ENCODE results near the gene COX17. TPM values are rescaled to one million over a fixed set of nuclear protein-coding genes. Genes with fewer than 3 reads are reported as not detected.
A peak's percentile ranks its signal among the peaks of the same experiment; 100 is the strongest.

The COX17 gene
- total RNA-seq, 1 donor from 2014 or later, result 62.2 TPM

GRCh38 chr3:119647843-119648575 is 29.2 kb downstream of the COX17 start:
- Mint-ChIP-seq H3K36me3 (ENCODE audit: low read depth) (peaks cover 2% of the 10 kb centered on the region), H3K4me3 (no peak overlapping the region), H3K27me3 (ENCODE audit: insufficient read depth) (no peaks in the 10 kb centered on the region), H3K27ac (no peak overlapping the region), H3K9me3 (no peaks in the 10 kb centered on the region), H3K4me1 (ENCODE audit: low read depth) (peaks cover 10% of the 10 kb centered on the region)
- intact Hi-C loops (cut with micrococcal nuclease), result no loop called here
- DNase-seq (ENCODE audit: low spot score), result no peak

GRCh38 chr3:119647171-119647570 is 30.0 kb downstream of the COX17 start:
- DNase-seq (ENCODE audit: low spot score), result no peak
- Mint-ChIP-seq H3K4me3 (no peak overlapping the region), H3K27me3 (ENCODE audit: insufficient read depth) (no peaks in the 10 kb centered on the region), H3K36me3 (ENCODE audit: low read depth) (peaks cover 2% of the 10 kb centered on the region), H3K4me1 (ENCODE audit: low read depth) (peaks cover 16% of the 10 kb centered on the region), H3K27ac (no peak overlapping the region), H3K9me3 (no peaks in the 10 kb centered on the region)
- intact Hi-C loops (cut with micrococcal nuclease), result no loop called here

- H3K27me3 Mint-ChIP-seq (ENCODE audit: insufficient read depth), result no peaks in the 10 kb centered on the region
- H3K9me3 Mint-ChIP-seq, result no peaks in the 10 kb centered on the region
- no peak overlapping the region for H3K4me3 Mint-ChIP-seq
- no peak for DNase-seq (ENCODE audit: low spot score)
- no peak overlapping the region for H3K27ac Mint-ChIP-seq
- intact Hi-C loops (cut with micrococcal nuclease), result no loop called here
- H3K4me1 Mint-ChIP-seq (ENCODE audit: low read depth), result peaks cover 16% of the 10 kb centered on the region
- peaks cover 2% of the 10 kb centered on the region for H3K36me3 Mint-ChIP-seq (ENCODE audit: low read depth)
These were observed 31.4 kb downstream of the COX17 start for GRCh38 chr3:119645813-119646212.

- DNase-seq (ENCODE audit: low spot score), result no peak
- no peaks in the 10 kb centered on the region for H3K27me3 Mint-ChIP-seq (ENCODE audit: insufficient read depth)
- H3K9me3 Mint-ChIP-seq, result peaks cover 5% of the 10 kb centered on the region
- H3K4me1 Mint-ChIP-seq (ENCODE audit: low read depth), result peaks cover 26% of the 10 kb centered on the region
- no peak overlapping the region for H3K27ac Mint-ChIP-seq
- peaks cover 4% of the 10 kb centered on the region for H3K36me3 Mint-ChIP-seq (ENCODE audit: low read depth)
- intact Hi-C loops (cut with micrococcal nuclease), result no loop called here
- no peak overlapping the region for H3K4me3 Mint-ChIP-seq
These were observed 32.7 kb downstream of the COX17 start for GRCh38 chr3:119644481-119644880.

GRCh38 chr3:119643528-119643927 is 33.7 kb downstream of the COX17 start:
- Mint-ChIP-seq H3K9me3 (peaks cover 5% of the 10 kb centered on the region), H3K27ac (no peak overlapping the region)
- intact Hi-C loops (cut with micrococcal nuclease), result no loop called here

GRCh38 chr3:119642746-119643473 is 34.3 kb downstream of the COX17 start:
- Mint-ChIP-seq H3K27ac (no peak overlapping the region), H3K27me3 (ENCODE audit: insufficient read depth) (no peaks in the 10 kb centered on the region), H3K9me3 (peaks cover 5% of the 10 kb centered on the region), H3K4me3 (no peak overlapping the region), H3K36me3 (ENCODE audit: low read depth) (peaks cover 4% of the 10 kb centered on the region), H3K4me1 (ENCODE audit: low read depth) (peaks cover 41% of the 10 kb centered on the region)
- DNase-seq (ENCODE audit: low spot score), result no peak
- intact Hi-C loops (cut with micrococcal nuclease), result no loop called here

More at GRCh38 chr3:119643528-119643927, 33.7 kb downstream of the COX17 start:
- Mint-ChIP-seq H3K27me3 (ENCODE audit: insufficient read depth) (no peaks in the 10 kb centered on the region), H3K4me1 (ENCODE audit: low read depth) (peaks cover 35% of the 10 kb centered on the region), H3K36me3 (ENCODE audit: low read depth) (peaks cover 4% of the 10 kb centered on the region), H3K4me3 (no peak overlapping the region)
- DNase-seq (ENCODE audit: low spot score), result no peak

GRCh38 chr3:119641416-119641815 is 35.8 kb downstream of the COX17 start:
- H3K27ac Mint-ChIP-seq, result no peak overlapping the region
- H3K4me3 Mint-ChIP-seq, result no peak overlapping the region
- peaks cover 6% of the 10 kb centered on the region for H3K36me3 Mint-ChIP-seq (ENCODE audit: low read depth)
- intact Hi-C loops (cut with micrococcal nuclease), result no loop called here
- H3K4me1 Mint-ChIP-seq (ENCODE audit: low read depth), result peaks cover 49% of the 10 kb centered on the region
- no peaks in the 10 kb centered on the region for H3K27me3 Mint-ChIP-seq (ENCODE audit: insufficient read depth)
- DNase-seq (ENCODE audit: low spot score), result no peak
- peaks cover 5% of the 10 kb centered on the region for H3K9me3 Mint-ChIP-seq

GRCh38 chr3:119639494-119640350 is 37.5 kb downstream of the COX17 start:
- intact Hi-C loops (cut with micrococcal nuclease), result loop anchor here (1.0 to 2.0 kb wide), 14 partner anchors 11 to 705 kb away; partner anchors contain the start of genes B4GALT4, CD80, COX17 and TMEM39A
- H3K4me1 Mint-ChIP-seq (ENCODE audit: low read depth), result peaks cover 55% of the 10 kb centered on the region
- H3K9me3 Mint-ChIP-seq, result peaks cover 5% of the 10 kb centered on the region
- DNase-seq (ENCODE audit: low spot score), result no peak
- peaks cover 6% of the 10 kb centered on the region for H3K36me3 Mint-ChIP-seq (ENCODE audit: low read depth)
- H3K27ac Mint-ChIP-seq, result peak overlapping the region; percentile 89
- H3K4me3 Mint-ChIP-seq, result no peak overlapping the region
- no peaks in the 10 kb centered on the region for H3K27me3 Mint-ChIP-seq (ENCODE audit: insufficient read depth)

GRCh38 chr3:119637679-119638477 is 39.3 kb downstream of the COX17 start:
- Mint-ChIP-seq H3K4me3 (peak overlapping the region; percentile 47), H3K4me1 (ENCODE audit: low read depth) (peaks cover 45% of the 10 kb centered on the region), H3K9me3 (peaks cover 5% of the 10 kb centered on the region), H3K27me3 (ENCODE audit: insufficient read depth) (peaks cover under 1% of the 10 kb centered on the region), H3K27ac (peak overlapping the region; percentile 89), H3K36me3 (ENCODE audit: low read depth) (peaks cover 5% of the 10 kb centered on the region)
- intact Hi-C loops (cut with micrococcal nuclease), result loop anchor here (1.0 to 2.0 kb wide), 9 partner anchors 13 to 707 kb away; partner anchors contain the start of genes B4GALT4 and CD80
- DNase-seq (ENCODE audit: low spot score), result no peak

GRCh38 chr3:119636891-119637611 is 40.2 kb downstream of the COX17 start:
- Mint-ChIP-seq H3K4me3 (no peak overlapping the region), H3K27ac (peak overlapping the region; percentile 42), H3K4me1 (ENCODE audit: low read depth) (peaks cover 39% of the 10 kb centered on the region), H3K36me3 (ENCODE audit: low read depth) (peaks cover 5% of the 10 kb centered on the region), H3K27me3 (ENCODE audit: insufficient read depth) (peaks cover 2% of the 10 kb centered on the region), H3K9me3 (peaks cover 5% of the 10 kb centered on the region)
- intact Hi-C loops (cut with micrococcal nuclease), result no loop called here
- DNase-seq (ENCODE audit: low spot score), result no peak

- no peak for DNase-seq (ENCODE audit: low spot score)
- Mint-ChIP-seq H3K36me3 (ENCODE audit: low read depth) (peaks cover 5% of the 10 kb centered on the region), H3K4me3 (no peak overlapping the region), H3K27ac (peak overlapping the region; percentile 49), H3K9me3 (peaks cover 5% of the 10 kb centered on the region), H3K27me3 (ENCODE audit: insufficient read depth) (peaks cover 2% of the 10 kb centered on the region), H3K4me1 (ENCODE audit: low read depth) (peaks cover 39% of the 10 kb centered on the region)
- intact Hi-C loops (cut with micrococcal nuclease), result no loop called here
These were observed 41.0 kb downstream of the COX17 start for GRCh38 chr3:119636249-119636648.

All from activated T-helper 1 cell treated with anti-CD3 and anti-CD28 coated beads, Interleukin-12 subunit alpha, Interleukin-12 subunit beta, Interleukin-2, Interleukin-4 antibody, amounts not matched to agents 30 ng/mL and 10 ng/mL and 1 ng/mL, durations not matched to agents 14 hours and 24 hours and 36 hours (primary cell).